ENCODE measurements around the gene KSR2. TPM values are rescaled to one million over a fixed set of nuclear protein-coding genes. Genes with fewer than 3 reads are reported as not detected.
A peak's percentile ranks its signal among the peaks of the same experiment; 100 is the strongest.
"Not testable (repeated sequence)": the region's sequence is repeated elsewhere in the genome, so short reads cannot be mapped to it uniquely, and the experiment has no call there.

The KSR2 gene
- total RNA-seq, 1 experiment from 2014 or later, result 0.06 TPM

GRCh38 chr12:117643971-117644370, 324.8 kb downstream of the KSR2 start:
- Histone ChIP-seq H3K36me3 (no peaks in the 10 kb centered on the region), H3K4me1 (no peaks in the 10 kb centered on the region), H3K4me3 (no peak overlapping the region), H3K27me3 (no peaks in the 10 kb centered on the region), H3K9me3 (replicated peaks) (no peaks in the 10 kb centered on the region), H3K27ac (no peak overlapping the region)
- peak in 1 of 2 experiments; percentile 9 for DNase-seq

- Histone ChIP-seq H3K36me3 (no peaks in the 10 kb centered on the region), H3K9me3 (replicated peaks) (peaks cover 2% of the 10 kb centered on the region; the same call in 1 of the 2 replicates), H3K4me3 (no peak overlapping the region), H3K27me3 (no peaks in the 10 kb centered on the region), H3K4me1 (no peaks in the 10 kb centered on the region), H3K27ac (no peak overlapping the region)
- DNase-seq, result no peak
These were observed 326.9 kb downstream of the KSR2 start for GRCh38 chr12:117641885-117642284.

- Histone ChIP-seq H3K27me3 (no peaks in the 10 kb centered on the region), H3K9me3 (replicated peaks) (peaks cover 5% of the 10 kb centered on the region; the same call in 1 of the 2 replicates), H3K4me1 (no peaks in the 10 kb centered on the region), H3K27ac (no peak overlapping the region), H3K36me3 (no peaks in the 10 kb centered on the region), H3K4me3 (no peak overlapping the region)
- no peak for DNase-seq
These were observed 328.3 kb downstream of the KSR2 start for GRCh38 chr12:117640511-117640910.

- no peaks in the 10 kb centered on the region for H3K27me3 ChIP-seq
- H3K36me3 ChIP-seq, result no peaks in the 10 kb centered on the region
- H3K4me3 ChIP-seq, result no peak overlapping the region
- H3K4me1 ChIP-seq, result no peaks in the 10 kb centered on the region
- H3K27ac ChIP-seq, result no peak overlapping the region
- no peaks in the 10 kb centered on the region for H3K9me3 ChIP-seq (replicated peaks)
- DNase-seq, result no peak
These were observed 339.3 kb downstream of the KSR2 start for GRCh38 chr12:117629454-117629853.

- H3K36me3 ChIP-seq; DNase-seq; H3K27me3 ChIP-seq; H3K9me3 ChIP-seq (replicated peaks); H3K4me1 ChIP-seq; H3K4me3 ChIP-seq; H3K27ac ChIP-seq: not testable (repeated sequence)
These were observed 340.1 kb downstream of the KSR2 start for GRCh38 chr12:117628711-117629110.

GRCh38 chr12:117622741-117623140, 346.0 kb downstream of the KSR2 start:
- no peak overlapping the region for H3K4me3 ChIP-seq
- no peak overlapping the region for H3K27ac ChIP-seq
- no peaks in the 10 kb centered on the region for H3K4me1 ChIP-seq
- DNase-seq, result no peak
- no peaks in the 10 kb centered on the region for H3K9me3 ChIP-seq (replicated peaks)
- no peaks in the 10 kb centered on the region for H3K27me3 ChIP-seq
- no peaks in the 10 kb centered on the region for H3K36me3 ChIP-seq

GRCh38 chr12:117622087-117622486, 346.7 kb downstream of the KSR2 start:
- Histone ChIP-seq H3K9me3 (replicated peaks) (no peaks in the 10 kb centered on the region), H3K27ac (no peak overlapping the region), H3K36me3 (no peaks in the 10 kb centered on the region), H3K4me1 (no peaks in the 10 kb centered on the region), H3K4me3 (no peak overlapping the region), H3K27me3 (no peaks in the 10 kb centered on the region)
- DNase-seq, result no peak

- Histone ChIP-seq H3K9me3 (replicated peaks) (no peaks in the 10 kb centered on the region), H3K36me3 (no peaks in the 10 kb centered on the region), H3K27me3 (no peaks in the 10 kb centered on the region), H3K4me3 (no peak overlapping the region), H3K4me1 (no peaks in the 10 kb centered on the region), H3K27ac (no peak overlapping the region)
- DNase-seq, result no peak
These were observed 361.0 kb downstream of the KSR2 start for GRCh38 chr12:117607778-117608177.

- Histone ChIP-seq H3K9me3 (replicated peaks) (no peaks in the 10 kb centered on the region), H3K36me3 (no peaks in the 10 kb centered on the region), H3K27me3 (no peaks in the 10 kb centered on the region), H3K4me1 (no peaks in the 10 kb centered on the region), H3K27ac (no peak overlapping the region), H3K4me3 (no peak overlapping the region)
- no peak for DNase-seq
These were observed 361.8 kb downstream of the KSR2 start for GRCh38 chr12:117606945-117607344.

GRCh38 chr12:117606024-117606423, 362.8 kb downstream of the KSR2 start:
- no peak overlapping the region for H3K27ac ChIP-seq
- DNase-seq, result no peak
- no peaks in the 10 kb centered on the region for H3K36me3 ChIP-seq
- no peaks in the 10 kb centered on the region for H3K4me1 ChIP-seq
- H3K4me3 ChIP-seq, result no peak overlapping the region
- H3K9me3 ChIP-seq (replicated peaks), result no peaks in the 10 kb centered on the region
- no peaks in the 10 kb centered on the region for H3K27me3 ChIP-seq

- no peaks in the 10 kb centered on the region for H3K9me3 ChIP-seq (replicated peaks)
- no peaks in the 10 kb centered on the region for H3K4me1 ChIP-seq
These were observed 365.3 kb downstream of the KSR2 start for GRCh38 chr12:117603316-117604113.

GRCh38 chr12:117599849-117600248, 368.9 kb downstream of the KSR2 start:
- H3K27me3 ChIP-seq, result no peaks in the 10 kb centered on the region
- H3K27ac ChIP-seq, result no peak overlapping the region
- no peak overlapping the region for H3K4me3 ChIP-seq
- peaks cover 9% of the 10 kb centered on the region for H3K4me1 ChIP-seq
- no peak for DNase-seq
- H3K36me3 ChIP-seq, result no peaks in the 10 kb centered on the region
- no peaks in the 10 kb centered on the region for H3K9me3 ChIP-seq (replicated peaks)

More at GRCh38 chr12:117603316-117604113, 365.3 kb downstream of the KSR2 start:
- DNase-seq, result peak in 1 of 2 experiments; percentile 31
- Histone ChIP-seq H3K27me3 (no peaks in the 10 kb centered on the region), H3K36me3 (no peaks in the 10 kb centered on the region), H3K4me3 (no peak overlapping the region), H3K27ac (no peak overlapping the region)

- no peaks in the 10 kb centered on the region for H3K27me3 ChIP-seq
- no peaks in the 10 kb centered on the region for H3K9me3 ChIP-seq (replicated peaks)
- no peaks in the 10 kb centered on the region for H3K36me3 ChIP-seq
- DNase-seq, result peak; percentile 53 to 72
- H3K4me1 ChIP-seq, result peaks cover 9% of the 10 kb centered on the region
- H3K27ac ChIP-seq, result no peak overlapping the region
- H3K4me3 ChIP-seq, result no peak overlapping the region
These were observed 371.8 kb downstream of the KSR2 start for GRCh38 chr12:117596968-117597367.

- Histone ChIP-seq H3K4me3 (no peak overlapping the region), H3K36me3 (no peaks in the 10 kb centered on the region), H3K27ac (no peak overlapping the region), H3K4me1 (peaks cover 9% of the 10 kb centered on the region), H3K27me3 (no peaks in the 10 kb centered on the region), H3K9me3 (replicated peaks) (no peaks in the 10 kb centered on the region)
- DNase-seq, result no peak
These were observed 373.0 kb downstream of the KSR2 start for GRCh38 chr12:117595751-117596150.

- no peaks in the 10 kb centered on the region for H3K9me3 ChIP-seq (replicated peaks)
- H3K27me3 ChIP-seq, result no peaks in the 10 kb centered on the region
- no peak for DNase-seq
These were observed 374.3 kb downstream of the KSR2 start for GRCh38 chr12:117594481-117594880.

More at GRCh38 chr12:117594481-117594880, 374.3 kb downstream of the KSR2 start:
- Histone ChIP-seq H3K36me3 (no peaks in the 10 kb centered on the region), H3K27ac (no peak overlapping the region), H3K4me1 (peaks cover 9% of the 10 kb centered on the region), H3K4me3 (no peak overlapping the region)
